GM12878 (cell line): ENCODE measurements around the gene CLDN12. TPM values are rescaled to one million over a fixed set of nuclear protein-coding genes. Genes with fewer than 3 reads are reported as not detected.

Experiments used
- ATAC-seq: fragments of 200-7000 bp; cut with Tn5 transposase; 3 replicates; pipeline ENCODE4 v1.9.1; 2020; ENCODE audit warnings: mild to moderate bottlenecking, moderate library complexity
- BruUV-seq: library from RNA; stranded (reverse); fragments of 400-500 nt; replicated peaks from 2 replicates; lab custom pipeline; 2021; lab: Mats Ljungman, UMichigan
- CTCF ChIA-PET: fragments of 300-600 bp; sonication (Branson Sonifier 250); formaldehyde crosslinking; extraction: SDS; loops from one replicate; lab custom pipeline; 2021; ENCODE audit warnings: inconsistent platforms; lab: Yijun Ruan, JAX
- POLR2A ChIA-PET: fragments of 350-600 bp; formaldehyde crosslinking; extraction: SDS; loops from one replicate; lab custom pipeline; 2021; ENCODE audit warnings: inconsistent platforms; lab: Charles Lee
- RAD21 ChIA-PET: fragments of 300-600 bp; sonication (Branson Sonifier 250); formaldehyde crosslinking; loops from one replicate; lab custom pipeline; 2023; ENCODE audit warnings: antibody characterized with exemption; ENCODE audit not compliant: unreplicated experiment; lab: Charles Lee
- SMC1A ChIA-PET: fragments of 300-600 bp; sonication (Branson Sonifier 250); formaldehyde crosslinking; loops from one replicate; lab custom pipeline; 2023; ENCODE audit not compliant: unreplicated experiment, uncharacterized antibody; lab: Charles Lee
- DNase-seq: peaks from one replicate; pipeline ENCODE4 v3.0.0-alpha.2; 2011; ENCODE audit warnings: low read depth, low spot score
- FAIRE-seq: peaks from 3 replicates; lab custom pipeline; 2011; peaks lifted over from hg19 to GRCh38; lab: Jason Lieb, UNC
- H2AFZ ChIP-seq: 2 replicates; pipeline ENCODE4 v1.6.0; 2011; ENCODE audit warnings: low read depth, low read length, control low read depth; ENCODE audit not compliant: control insufficient read depth
- H3K27ac ChIP-seq: 2 replicates; pipeline ENCODE4 v1.5.1; 2011; ENCODE audit warnings: control low read depth; ENCODE audit not compliant: control insufficient read depth, insufficient read depth
- H3K27me3 ChIP-seq, 2 experiments: replicated peaks in 1 of 2; 2 replicates each; pipeline versions ENCODE4 v1.6.0 to v1.6.1; 2011; ENCODE audit warnings: low read length in 1 of 2; ENCODE audit not compliant: control insufficient read depth in 2 of 2, insufficient read depth in 2 of 2
- H3K36me3 ChIP-seq, 2 experiments: 2 replicates each; pipeline ENCODE4 v1.5.1; 2011; ENCODE audit warnings: low read length in 1 of 2; ENCODE audit not compliant: control insufficient read depth in 2 of 2, insufficient read depth in 2 of 2
- H3K4me1 ChIP-seq: 2 replicates; pipeline ENCODE4 v1.6.1; 2011; ENCODE audit warnings: mild to moderate bottlenecking, low read length, moderate library complexity, mixed read lengths; ENCODE audit not compliant: control insufficient read depth, insufficient read depth
- H3K4me2 ChIP-seq: 2 replicates; pipeline ENCODE4 v1.6.0; 2011; ENCODE audit warnings: control low read depth; ENCODE audit not compliant: control insufficient read depth, insufficient read depth
- H3K4me3 ChIP-seq: fragments of 200-600 bp; sonication (generic); 2 replicates; pipeline ENCODE4 v1.5.1; 2016
- H3K79me2 ChIP-seq: 2 replicates; pipeline ENCODE4 v1.6.0; 2011; ENCODE audit warnings: low read length; ENCODE audit not compliant: control insufficient read depth, insufficient read depth
- H3K9ac ChIP-seq: 2 replicates; pipeline ENCODE4 v1.8.0; 2011; ENCODE audit warnings: low read length, control low read depth, mixed read lengths; ENCODE audit not compliant: control insufficient read depth, insufficient read depth
- H3K9me3 ChIP-seq: replicated peaks from 3 replicates; pipeline ENCODE4 v1.5.1; 2011; ENCODE audit warnings: mild to moderate bottlenecking, low read length; ENCODE audit not compliant: control insufficient read depth, insufficient read depth
- H4K20me1 ChIP-seq: 2 replicates; pipeline ENCODE4 v1.6.0; 2011; ENCODE audit not compliant: control insufficient read depth, insufficient read depth
- EGR1 ChIP-seq, 2 experiments: IDR thresholded peaks; 1 replicate in 1 of 2; 2 replicates in 1 of 2; pipeline ENCODE4 v1.6.1; 2011 to 2012; ENCODE audit warnings: low read depth in 2 of 2, low read length in 2 of 2, borderline replicate concordance in 1 of 2, mild to moderate bottlenecking in 1 of 2, moderate library complexity in 1 of 2
- EP300 ChIP-seq, 2 experiments: fragments of 150-350 bp in 1 of 2; IDR thresholded peaks; 2 replicates each; pipeline ENCODE4 v1.6.1; 2011 to 2012; ENCODE audit warnings: low read depth in 2 of 2, low read length in 2 of 2, borderline replicate concordance in 1 of 2, improper control_type of control experiment in 1 of 2, inconsistent platforms in 1 of 2; ENCODE audit not compliant: control insufficient read depth in 1 of 2
- NKRF ChIP-seq: fragments of 450-650 bp; conservative IDR thresholded peaks from 2 replicates; pipeline ENCODE4 v1.6.1; 2017; ENCODE audit warnings: mild to moderate bottlenecking, moderate library complexity
- NR2F1 ChIP-seq: fragments of 450-650 bp; conservative IDR thresholded peaks from 2 replicates; pipeline ENCODE4 v1.6.1; 2017; ENCODE audit warnings: mild to moderate bottlenecking
- SMARCA5 ChIP-seq: fragments of 450-650 bp; IDR thresholded peaks from 2 replicates; pipeline ENCODE4 v1.6.1; 2017; ENCODE audit warnings: mild to moderate bottlenecking
- TCF3 ChIP-seq: IDR thresholded peaks from 2 replicates; pipeline ENCODE4 v1.6.1; 2012; ENCODE audit warnings: low read depth, mild to moderate bottlenecking, low read length, borderline replicate concordance; ENCODE audit not compliant: insufficient read depth
- ZNF687 ChIP-seq: fragments of 450-650 bp; IDR thresholded peaks from 2 replicates; pipeline ENCODE4 v1.6.1; 2017; ENCODE audit warnings: mild to moderate bottlenecking, moderate library complexity
- WGBS: methylation state at CpG from one replicate; pipeline ENCODE4 v1.1.6; 2016; ENCODE audit warnings: low lambda C conversion rate; ENCODE audit not compliant: insufficient replicate concordance, insufficient coverage; ENCODE audit errors: missing lambda C conversion rate; 5-methylcytosine and 5-hydroxymethylcytosine counted together
- in situ Hi-C: fragments of 300-500 bp; cut with MboI; formaldehyde crosslinking; loops from 9 replicates; pipeline ENCODE4 v1.14.3; 2018; ENCODE audit warnings: mixed read lengths
- intact Hi-C: fragments of 100-400 bp; cut with micrococcal nuclease; formaldehyde crosslinking; loops from one replicate; pipeline ENCODE4 v1.14.2; 2022; ENCODE audit not compliant: unreplicated experiment
- polyA plus RNA-seq, 11 experiments: library from polyadenylated mRNA; depleted of rRNA in 4 of 11; unstranded in 6 of 11; stranded (reverse) in 5 of 11; fragments of >200 nt; fragmentation: Nextera tagmentation in 4 of 11; fragmentation: Illumina TruSeq in 1 of 11; extraction: Ambion mirVana in 4 of 11; extraction: Trizol in 1 of 11; gene quantifications; 1 replicate in 1 of 11; 2 replicates in 10 of 11; pipeline versions ENCODE4 v1.2.1 to v1.2.3, GENCODE V29; 2011 to 2016; ENCODE audit warnings: inconsistent platforms in 2 of 11, missing spikeins in 2 of 11, low read depth in 1 of 11
- total RNA-seq, 4 experiments: library from RNA; depleted of rRNA in 3 of 4; stranded (reverse); fragments of >200 nt in 3 of 4; fragmentation: Illumina TruSeq in 1 of 4; extraction: Trizol in 1 of 4; gene quantifications; 2 replicates each; pipeline versions ENCODE4 v1.2.1 to v1.2.3, GENCODE V29; 2013 to 2021

The CLDN12 gene
- total and polyA plus RNA-seq, 10 of the 15 experiments (the other 5 are each of a cell fraction or from before 2014, with no cell fraction given): 3.1 to 41.1 (median 6.8) TPM

GRCh38 chr7:90383422-90383821 lies 19.8 kb upstream of the CLDN12 start:
- Histone ChIP-seq H4K20me1 (no peaks in the 10 kb centered on the region), H2AFZ (no peak overlapping the region), H3K4me3 (no peak overlapping the region), H3K36me3 (peaks cover 0 to 5% of the 10 kb centered on the region in 2 experiments; a peak in 3 of 4 replicates), H3K4me2 (no peak overlapping the region), H3K27ac (no peak overlapping the region), H3K27me3 (no peaks in the 10 kb centered on the region), H3K9me3 (no peaks in the 10 kb centered on the region; the same call in 2 of the 3 replicates), H3K9ac (no peak overlapping the region), H3K4me1 (no peaks in the 10 kb centered on the region), H3K79me2 (no peaks in the 10 kb centered on the region)
- TF ChIP-seq SMARCA5 (no peak), EP300 (IDR thresholded peaks at IDR 0.05; ENCODE audit: borderline replicate concordance in 1 of 2, control insufficient read depth in 1 of 2, low read depth in 2 of 2, low read length in 2 of 2) (no peak), ZNF687 (no peak), TCF3 (no peak), NR2F1 (no peak), EGR1 (IDR thresholded peaks at IDR 0.05; ENCODE audit: borderline replicate concordance in 1 of 2, low read depth in 2 of 2, low read length in 2 of 2) (no peak), NKRF (no peak)
- intact Hi-C loops: no loop called here
- DNase-seq: no peak
- no TSS peak for BruUV-seq
- ATAC-seq: no peak
- in situ Hi-C loops: no loop called here
- WGBS: 100% methylated on average over 1 of the region's 1 CpG
- ChIA-PET SMC1A (no interaction called here), POLR2A (no interaction called here), RAD21 (no interaction called here), CTCF (interaction anchor here (0.6 to 1.5 kb wide), 4 partner anchors 29 to 1199 kb away, joined by 3 read pairs; no protein-coding TSS in a partner anchor)
- no peak for FAIRE-seq
